ENCODE measurements around the gene GFER. TPM values are rescaled to one million over a fixed set of nuclear protein-coding genes. Genes with fewer than 3 reads are reported as not detected.
A peak's percentile ranks its signal among the peaks of the same experiment; 100 is the strongest.

The GFER gene
- total and polyA plus RNA-seq, 9 of the 15 experiments (the other 6 are each of a cell fraction or from before 2014, with no cell fraction given) = 4.3 to 53.7 (median 19.8) TPM

GRCh38 chr16:1964506-1965395 is 19.2 kb upstream of the GFER start, which contains the start of gene RPS2 (continued):
- peak; percentile 77; the same call in 1 of the 2 replicates for TF ChIP-seq ZNF740 (CRISPR knock-in tag; IDR thresholded peaks at IDR 0.05)
- no peak; a peak in 1 of 4 replicates for TF ChIP-seq ZNF740 (tag; IDR thresholded peaks at IDR 0.05)
- no peak for TF ChIP-seq BRF1 (IDR thresholded peaks at IDR 0.05; ENCODE audit: borderline replicate concordance, extremely low read depth, insufficient read length)
- TF ChIP-seq ZNF217 (CRISPR knock-in tag; IDR thresholded peaks at IDR 0.05) = no peak
- TF ChIP-seq ZNF408 (CRISPR knock-in tag; IDR thresholded peaks at IDR 0.05; ENCODE audit: low read depth) = no peak
- TF ChIP-seq MEF2D (tag; conservative IDR thresholded peaks at IDR 0.05; ENCODE audit: low read depth) = no peak
- TF ChIP-seq AFF1 (IDR thresholded peaks at IDR 0.05; ENCODE audit: low read depth in 1 of 2, partially characterized antibody in 2 of 2) = peak in 1 of 2 experiments; percentile 37
- TF ChIP-seq BRCA1 (IDR thresholded peaks at IDR 0.05) = no peak
- TF ChIP-seq BRCA1 (CRISPR knock-in tag; IDR thresholded peaks at IDR 0.05) = peak; percentile 57; the same call in 1 of the 2 replicates
- no peak for TF ChIP-seq MYBL2 (IDR thresholded peaks at IDR 0.05; ENCODE audit: low read depth)
- no peak for TF ChIP-seq MYBL2 (CRISPR knock-in tag; IDR thresholded peaks at IDR 0.05; ENCODE audit: borderline replicate concordance)
- peak; percentile 88 for TF ChIP-seq CXXC5 (CRISPR knock-in tag; IDR thresholded peaks at IDR 0.05)
- peak; percentile 94 for TF ChIP-seq SIN3B (IDR thresholded peaks at IDR 0.05; ENCODE audit: low read depth)
- no peak for TF ChIP-seq E2F5 (CRISPR knock-in tag; IDR thresholded peaks at IDR 0.05)
- no peak for TF ChIP-seq ZFP36 (IDR thresholded peaks at IDR 0.05; ENCODE audit: low read depth, low read length, partially characterized antibody)
- TF ChIP-seq RFX5 (IDR thresholded peaks at IDR 0.05; ENCODE audit: low read depth, low read length) = no peak
- peak in 1 of 2 experiments; percentile 38; a peak in 1 of 4 replicates for TF ChIP-seq MLLT1 (IDR thresholded peaks at IDR 0.05)
- TF ChIP-seq ARID3B (CRISPR knock-in tag; IDR thresholded peaks at IDR 0.05; ENCODE audit: borderline replicate concordance) = peak; percentile 20; the same call in 1 of the 2 replicates
